ENCODE results near the gene C3orf80.
"Not testable (repeated sequence)": the region's sequence is repeated elsewhere in the genome, so short reads cannot be mapped to it uniquely, and the experiment has no call there.

The C3orf80 gene

DNA sequence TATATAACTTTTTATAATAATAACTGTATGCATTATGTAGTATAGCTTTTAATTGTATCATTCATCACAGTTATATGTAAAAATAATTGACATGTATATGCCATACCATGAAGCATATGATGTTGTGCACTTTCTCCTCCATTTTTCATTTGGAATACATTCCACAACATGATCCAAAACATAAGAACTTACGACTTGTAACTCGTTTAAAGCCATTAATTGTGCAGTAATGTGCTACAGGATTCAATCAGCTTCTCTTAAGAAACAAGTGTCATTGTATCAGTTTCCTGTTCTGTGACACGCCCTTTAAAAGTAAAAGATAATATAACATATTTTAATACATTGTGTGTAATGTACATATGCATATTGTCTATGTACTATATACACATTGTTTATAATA lies 2.2 kb downstream of the C3orf80 start:
- H3K4me3 ChIP-seq (ENCODE audit: low read depth, low read length) = no peak overlapping the region
- no peak for DNase-seq (ENCODE audit: low read depth)
- TF ChIP-seq, protein P1, sequence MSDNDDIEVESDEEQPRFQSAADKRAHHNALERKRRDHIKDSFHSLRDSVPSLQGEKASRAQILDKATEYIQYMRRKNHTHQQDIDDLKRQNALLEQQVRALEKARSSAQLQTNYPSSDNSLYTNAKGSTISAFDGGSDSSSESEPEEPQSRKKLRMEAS (IDR thresholded peaks at IDR 0.05; ENCODE audit: low read depth, low read length) = no peak
- TF ChIP-seq MYC (IDR thresholded peaks at IDR 0.05; ENCODE audit: low read depth, low read length) = no peak
- no peak for TF ChIP-seq CTCF (IDR thresholded peaks at IDR 0.05; ENCODE audit: low read depth, low read length)
- TF ChIP-seq POLR2A (IDR thresholded peaks at IDR 0.05; ENCODE audit: extremely low read depth, insufficient read length) = no peak

- no peak for DNase-seq (ENCODE audit: low read depth)
- H3K4me3 ChIP-seq (ENCODE audit: low read depth, low read length) = no peak overlapping the region
- TF ChIP-seq POLR2A (IDR thresholded peaks at IDR 0.05; ENCODE audit: extremely low read depth, insufficient read length) (no peak), CTCF (IDR thresholded peaks at IDR 0.05; ENCODE audit: low read depth, low read length) (no peak)
- TF ChIP-seq, protein P1 (IDR thresholded peaks at IDR 0.05; ENCODE audit: low read depth, low read length) = no peak
Observed at GRCh38 chr3:160232014-160232413, 6.8 kb downstream of the C3orf80 start.

DNA sequence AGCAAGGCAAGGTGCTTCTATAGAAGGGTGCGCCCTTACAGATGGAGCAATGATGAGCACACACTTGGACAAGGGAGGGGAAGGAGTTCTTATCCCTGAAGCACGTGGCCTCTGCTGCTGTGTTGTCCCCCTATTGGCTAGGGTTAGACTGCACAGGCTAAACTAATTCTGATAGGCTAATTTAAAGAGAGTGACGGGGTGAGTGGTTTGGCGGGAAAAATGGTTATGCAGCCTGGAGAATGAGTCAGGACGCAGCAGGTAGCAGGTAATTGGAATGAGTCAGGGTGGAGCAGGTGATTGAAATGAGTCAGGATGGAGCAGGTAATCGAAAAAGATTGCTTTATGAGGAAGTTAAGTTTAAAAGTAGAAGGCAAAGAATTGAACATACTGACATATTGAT lies 15.5 kb downstream of the C3orf80 start:
- not testable (repeated sequence) for H3K4me3 ChIP-seq (ENCODE audit: low read depth, low read length); DNase-seq (ENCODE audit: low read depth)
- TF ChIP-seq, protein P1 (IDR thresholded peaks at IDR 0.05; ENCODE audit: low read depth, low read length) = 0 out of 2 replicates have a peak, but pooled peaks have one; percentile 11

DNA sequence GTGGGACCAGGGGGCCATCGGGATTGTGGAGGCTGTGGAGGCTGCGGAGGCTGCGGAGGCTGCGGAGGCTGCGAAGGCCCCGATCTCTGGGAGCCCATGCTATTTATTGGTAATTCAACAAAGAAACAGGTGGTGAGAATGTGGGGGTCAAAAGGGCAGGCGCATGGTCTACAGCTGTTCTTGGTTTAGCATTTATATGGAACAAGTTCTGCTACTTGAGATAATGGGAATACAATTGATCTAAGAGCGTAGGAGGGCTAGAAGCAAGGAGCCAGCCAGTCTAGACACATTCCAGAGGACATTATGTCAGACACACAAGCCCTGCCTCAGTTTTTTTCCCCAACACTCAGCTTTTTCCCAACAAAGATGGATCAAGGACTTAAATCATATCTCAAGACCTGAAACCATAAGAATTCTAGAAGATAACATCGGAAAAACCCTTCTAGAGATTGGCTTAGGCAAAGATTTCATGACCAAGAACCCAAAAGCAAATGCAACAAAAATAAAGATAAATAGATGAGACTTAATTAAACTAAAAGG lies 20.1 kb downstream of the C3orf80 start:
- H3K4me3 ChIP-seq (ENCODE audit: low read depth, low read length) = no peak overlapping the region
- DNase-seq (ENCODE audit: low read depth) = no peak
- TF ChIP-seq POLR2A (IDR thresholded peaks at IDR 0.05; ENCODE audit: extremely low read depth, insufficient read length) (no peak), CTCF (IDR thresholded peaks at IDR 0.05; ENCODE audit: low read depth, low read length) (no peak), MYC (IDR thresholded peaks at IDR 0.05; ENCODE audit: low read depth, low read length) (no peak)
- TF ChIP-seq, protein P1 (IDR thresholded peaks at IDR 0.05; ENCODE audit: low read depth, low read length) = no peak

- DNase-seq (ENCODE audit: low read depth) = no peak
- TF ChIP-seq CTCF (IDR thresholded peaks at IDR 0.05; ENCODE audit: low read depth, low read length) (no peak), MYC (IDR thresholded peaks at IDR 0.05; ENCODE audit: low read depth, low read length) (no peak), POLR2A (IDR thresholded peaks at IDR 0.05; ENCODE audit: extremely low read depth, insufficient read length) (no peak)
- TF ChIP-seq, protein P1 (IDR thresholded peaks at IDR 0.05; ENCODE audit: low read depth, low read length) = no peak
- H3K4me3 ChIP-seq (ENCODE audit: low read depth, low read length) = no peak overlapping the region
Observed at GRCh38 chr3:160247766-160248165, 22.5 kb downstream of the C3orf80 start.

DNA sequence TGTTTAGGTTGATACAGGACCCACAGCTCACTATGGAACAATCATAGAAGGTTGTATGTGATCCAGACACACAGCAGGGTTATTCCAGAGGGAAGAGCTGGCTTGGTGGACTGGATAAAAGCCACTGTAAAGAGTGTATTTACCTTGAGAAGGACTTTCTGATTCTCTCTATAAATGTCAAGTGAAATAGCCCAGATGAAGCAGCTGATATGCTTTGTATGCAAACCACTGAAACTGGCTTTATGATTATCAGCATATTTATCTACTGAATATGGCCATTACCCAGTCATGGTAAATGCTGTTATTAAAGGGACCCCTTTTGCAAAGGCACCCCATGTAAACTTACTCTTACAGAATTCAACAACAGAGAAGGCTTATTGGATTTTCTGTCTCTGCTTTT lies 28.1 kb downstream of the C3orf80 start:
- no peak for DNase-seq (ENCODE audit: low read depth)
- TF ChIP-seq CTCF (IDR thresholded peaks at IDR 0.05; ENCODE audit: low read depth, low read length) = no peak
- TF ChIP-seq, protein P1 (IDR thresholded peaks at IDR 0.05; ENCODE audit: low read depth, low read length) = no peak
- TF ChIP-seq MYC (IDR thresholded peaks at IDR 0.05; ENCODE audit: low read depth, low read length) = no peak
- no peak for TF ChIP-seq POLR2A (IDR thresholded peaks at IDR 0.05; ENCODE audit: extremely low read depth, insufficient read length)
- no peak overlapping the region for H3K4me3 ChIP-seq (ENCODE audit: low read depth, low read length)
